HEK293 (cell line): ENCODE measurements around the gene NEK1.

Experiments used
- BCL11B ChIP-seq: fragments of 450-650 bp; formaldehyde crosslinking; IDR thresholded peaks from 2 replicates; pipeline ENCODE4 v1.5.1; 2016; ENCODE audit warnings: low read depth, missing biosample characterization, missing genetic modification characterization
- BCL6B ChIP-seq: fragments of 450-650 bp; formaldehyde crosslinking; IDR thresholded peaks from 2 replicates; pipeline ENCODE4 v1.5.1; 2017; ENCODE audit warnings: missing biosample characterization, missing genetic modification characterization
- GLIS1 ChIP-seq: fragments of 450-650 bp; formaldehyde crosslinking; IDR thresholded peaks from 2 replicates; pipeline ENCODE4 v1.5.1; 2016; ENCODE audit warnings: missing biosample characterization, missing genetic modification characterization
- HOXA7 ChIP-seq: sonication (generic); formaldehyde crosslinking; IDR thresholded peaks from 2 replicates; pipeline ENCODE4 v1.8.1; 2022; ENCODE audit warnings: missing genetic modification reagents, borderline replicate concordance
- KLF9 ChIP-seq: fragments of 450-650 bp; formaldehyde crosslinking; IDR thresholded peaks from 2 replicates; pipeline ENCODE4 v1.5.1; 2016; ENCODE audit warnings: missing biosample characterization, missing genetic modification characterization, low read depth
- PBX3 ChIP-seq: sonication (generic); formaldehyde crosslinking; IDR thresholded peaks from 2 replicates; pipeline ENCODE4 v1.8.1; 2022; ENCODE audit warnings: mild to moderate bottlenecking, moderate library complexity, missing genetic modification reagents
- SP3 ChIP-seq: fragments of 450-650 bp; formaldehyde crosslinking; IDR thresholded peaks from 2 replicates; pipeline ENCODE4 v1.5.1; 2016; ENCODE audit warnings: missing biosample characterization, missing genetic modification characterization
- TSHZ1 ChIP-seq: fragments of 450-650 bp; formaldehyde crosslinking; IDR thresholded peaks from 2 replicates; pipeline ENCODE4 v1.5.1; 2016; ENCODE audit warnings: missing biosample characterization, missing genetic modification characterization, borderline replicate concordance
- WT1 ChIP-seq: fragments of 450-650 bp; formaldehyde crosslinking; IDR thresholded peaks from 2 replicates; pipeline ENCODE4 v1.5.1; 2016; ENCODE audit warnings: missing biosample characterization, missing genetic modification characterization
- ZBTB7A ChIP-seq: fragments of 450-650 bp; formaldehyde crosslinking; IDR thresholded peaks from 2 replicates; pipeline ENCODE4 v1.5.1; 2016; ENCODE audit warnings: low read depth, missing biosample characterization, missing genetic modification characterization
- ZNF112 ChIP-seq: fragments of 450-650 bp; formaldehyde crosslinking; IDR thresholded peaks from 2 replicates; pipeline ENCODE4 v1.5.0; 2017; ENCODE audit warnings: missing biosample characterization, missing genetic modification characterization
- ZNF132 ChIP-seq: fragments of 450-650 bp; formaldehyde crosslinking; IDR thresholded peaks from 2 replicates; pipeline ENCODE4 v1.5.1; 2017; ENCODE audit warnings: missing biosample characterization, missing genetic modification characterization, borderline replicate concordance
- ZNF157 ChIP-seq: fragments of 450-650 bp; formaldehyde crosslinking; IDR thresholded peaks from 2 replicates; pipeline ENCODE4 v1.5.1; 2016; ENCODE audit warnings: missing biosample characterization, missing genetic modification characterization
- ZNF16 ChIP-seq: fragments of 450-650 bp; formaldehyde crosslinking; IDR thresholded peaks from 2 replicates; pipeline ENCODE4 v1.5.1; 2016; ENCODE audit warnings: low read depth, missing biosample characterization, missing genetic modification characterization
- ZNF169 ChIP-seq: fragments of 450-650 bp; formaldehyde crosslinking; IDR thresholded peaks from 2 replicates; pipeline ENCODE4 v1.5.1; 2016; ENCODE audit warnings: missing biosample characterization, missing genetic modification characterization
- ZNF248 ChIP-seq: fragments of 450-650 bp; formaldehyde crosslinking; IDR thresholded peaks from 2 replicates; pipeline ENCODE4 v1.5.1; 2017; ENCODE audit warnings: missing biosample characterization, missing genetic modification characterization
- ZNF26 ChIP-seq: fragments of 450-650 bp; formaldehyde crosslinking; IDR thresholded peaks from 2 replicates; pipeline ENCODE4 v1.5.1; 2016; ENCODE audit warnings: missing biosample characterization, missing genetic modification characterization
- ZNF37A ChIP-seq: fragments of 450-650 bp; IDR thresholded peaks from 2 replicates; pipeline ENCODE4 v1.5.1; 2018; ENCODE audit warnings: missing biosample characterization, missing genetic modification characterization
- ZNF394 ChIP-seq: fragments of 450-650 bp; formaldehyde crosslinking; IDR thresholded peaks from 2 replicates; pipeline ENCODE4 v1.5.1; 2016; ENCODE audit warnings: missing biosample characterization, missing genetic modification characterization, mild to moderate bottlenecking, moderate library complexity, borderline replicate concordance
- ZNF518A ChIP-seq: fragments of 450-650 bp; formaldehyde crosslinking; conservative IDR thresholded peaks from 2 replicates; pipeline ENCODE4 v1.5.1; 2016; ENCODE audit warnings: low read depth, missing biosample characterization, missing genetic modification characterization
- ZNF530 ChIP-seq: fragments of 450-650 bp; formaldehyde crosslinking; IDR thresholded peaks from 2 replicates; pipeline ENCODE4 v1.5.1; 2016; ENCODE audit warnings: low read depth, missing biosample characterization, missing genetic modification characterization
- ZNF624 ChIP-seq: fragments of 450-650 bp; formaldehyde crosslinking; IDR thresholded peaks from 2 replicates; pipeline ENCODE4 v1.5.1; 2017; ENCODE audit warnings: missing biosample characterization, missing genetic modification characterization
- ZNF707 ChIP-seq: fragments of 450-650 bp; formaldehyde crosslinking; IDR thresholded peaks from 2 replicates; pipeline ENCODE4 v1.5.1; 2016; ENCODE audit warnings: missing biosample characterization, missing genetic modification characterization
- ZNF76 ChIP-seq: fragments of 450-650 bp; formaldehyde crosslinking; IDR thresholded peaks from 2 replicates; pipeline ENCODE4; 2016; ENCODE audit warnings: low read depth, missing biosample characterization, missing genetic modification characterization, borderline replicate concordance
- ZNF792 ChIP-seq: fragments of 450-650 bp; formaldehyde crosslinking; IDR thresholded peaks from 2 replicates; pipeline ENCODE4 v1.5.1; 2016; ENCODE audit warnings: missing biosample characterization, missing genetic modification characterization

NEK1 gene

GRCh38 chr4:169659716-169660670, 47.6 kb upstream of the NEK1 start (continued):
- TF ChIP-seq BCL6B (tag by site-specific recombination) (peak; percentile 41; the same call in 1 of the 2 replicates), ZNF518A (tag by site-specific recombination) (0 out of 2 replicates have a peak, but pooled peaks have one; percentile 9), GLIS1 (tag by site-specific recombination) (no peak), TSHZ1 (tag by site-specific recombination) (no peak), ZNF792 (tag by site-specific recombination) (no peak), ZNF37A (tag by site-specific recombination) (no peak), ZNF16 (tag by site-specific recombination) (no peak), WT1 (tag by site-specific recombination) (no peak), ZNF624 (tag by site-specific recombination) (no peak), ZNF157 (tag by site-specific recombination) (no peak), BCL11B (tag by site-specific recombination) (no peak), HOXA7 (CRISPR knock-in tag) (no peak), ZNF707 (no peak), SP3 (tag by site-specific recombination) (no peak), ZNF248 (tag by site-specific recombination) (no peak), ZNF530 (tag by site-specific recombination) (no peak), ZNF394 (0 out of 2 replicates have a peak, but pooled peaks have one; percentile 22), ZNF169 (tag by site-specific recombination) (no peak), KLF9 (tag by site-specific recombination) (no peak), ZNF26 (no peak), PBX3 (CRISPR knock-in tag) (no peak), ZNF112 (no peak), ZNF132 (no peak), ZBTB7A (tag by site-specific recombination) (no peak), ZNF76 (tag by site-specific recombination) (no peak)
